Ramos (cell line): ENCODE measurements around the gene IL2RA.
"Not testable (repeated sequence)": the region's sequence is repeated elsewhere in the genome, so short reads cannot be mapped to it uniquely, and the experiment has no call there.

Experiments used
- in situ Hi-C: fragments of 300-500 bp; cut with MboI; formaldehyde crosslinking; loops from one replicate; pipeline ENCODE4 v1.14.3; 2022; ENCODE audit warnings: low sequenced_read_pairs; ENCODE audit not compliant: unreplicated experiment

The IL2RA gene

GRCh38 chr10:6044751-6045313, 17.3 kb downstream of the IL2RA start:
- in situ Hi-C loops = no loop called here

DNA sequence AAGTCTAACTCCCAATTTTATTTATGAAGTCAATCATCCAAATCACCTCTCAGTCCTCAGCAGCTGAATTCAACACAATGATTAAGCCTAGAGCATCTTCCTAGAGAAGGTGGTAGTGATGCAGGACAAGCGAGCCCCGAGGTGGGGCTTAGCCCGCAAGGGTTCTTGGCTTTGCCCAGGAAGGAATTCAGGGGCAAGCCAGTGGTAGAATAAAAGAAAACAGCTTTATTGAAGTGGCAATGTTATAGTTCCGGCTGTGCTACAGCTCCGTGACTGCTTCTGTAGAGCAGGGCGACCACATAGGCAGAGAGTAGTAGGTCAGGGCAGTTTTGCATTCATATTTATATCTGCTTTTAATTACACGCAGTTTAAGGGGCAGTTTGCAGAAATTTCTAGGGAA, 18.1 kb downstream of the IL2RA start:
- in situ Hi-C loops = no loop called here

GRCh38 chr10:6043377-6043776, 18.8 kb downstream of the IL2RA start:
- in situ Hi-C loops = not testable (repeated sequence)

DNA sequence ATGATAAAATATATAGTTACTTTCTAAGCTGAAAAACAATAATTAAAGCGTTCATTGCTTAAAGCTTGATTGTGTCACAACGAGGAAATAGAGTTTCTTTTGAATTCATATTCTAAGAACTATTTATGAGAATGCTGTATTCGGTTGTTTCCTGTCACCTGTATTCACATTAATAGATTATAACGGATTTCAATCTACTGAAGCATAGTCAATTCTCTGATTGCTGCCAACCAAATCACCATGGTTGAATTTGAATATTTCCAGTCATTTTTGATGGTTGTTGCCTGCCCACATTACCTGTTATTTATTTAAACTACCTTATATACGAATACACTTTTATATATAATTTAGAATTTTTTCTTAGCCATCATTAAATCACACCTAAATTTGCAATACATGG, 22.0 kb downstream of the IL2RA start:
- in situ Hi-C loops = no loop called here

- in situ Hi-C loops = no loop called here
These were observed 22.5 kb downstream of the IL2RA start for GRCh38 chr10:6039711-6040110.

- in situ Hi-C loops = no loop called here
These were observed 24.0 kb downstream of the IL2RA start for GRCh38 chr10:6038071-6038631.

DNA sequence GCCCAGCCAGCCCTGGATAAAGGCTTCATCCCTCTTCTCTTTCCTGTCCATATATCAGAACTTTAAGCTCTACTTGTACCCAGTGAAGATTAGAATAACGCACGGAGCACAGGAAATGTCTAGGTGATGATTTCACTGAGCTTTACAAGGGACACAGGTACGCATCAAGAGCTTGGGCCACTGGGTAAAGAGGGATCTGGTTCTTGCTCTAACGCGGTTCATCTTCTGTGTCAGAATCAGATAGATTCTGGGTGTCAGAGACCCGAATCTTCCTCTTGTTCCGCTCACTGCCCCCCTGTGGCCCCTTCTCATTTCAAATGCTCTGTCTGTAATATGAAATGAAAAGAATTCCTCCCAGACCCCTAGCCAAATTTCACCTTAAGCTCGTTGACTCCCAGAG, 24.7 kb downstream of the IL2RA start:
- in situ Hi-C loops = no loop called here

DNA sequence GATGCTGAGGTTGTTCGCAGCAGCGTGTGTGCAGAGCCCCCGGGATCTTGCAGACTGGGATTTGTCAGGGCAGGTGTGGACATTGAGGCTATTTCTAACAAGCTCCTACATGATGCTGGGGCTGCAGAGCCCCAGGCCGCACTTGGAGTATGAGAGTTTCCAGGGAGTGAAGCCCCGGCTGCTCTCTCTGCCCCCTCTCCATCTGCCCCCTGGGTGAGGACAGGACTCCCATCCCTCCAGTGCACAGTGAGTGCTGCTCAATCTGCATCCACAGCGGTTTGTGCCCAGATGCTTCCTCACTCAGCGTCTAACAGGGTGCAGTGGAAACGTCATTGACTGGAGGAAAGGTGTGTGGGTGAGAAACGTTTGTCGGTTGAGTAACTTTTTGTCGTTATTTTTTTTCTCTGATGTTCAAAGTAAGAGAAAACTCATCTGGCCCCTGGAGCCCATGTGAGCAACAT, 25.3 kb downstream of the IL2RA start:
- in situ Hi-C loops = no loop called here

DNA sequence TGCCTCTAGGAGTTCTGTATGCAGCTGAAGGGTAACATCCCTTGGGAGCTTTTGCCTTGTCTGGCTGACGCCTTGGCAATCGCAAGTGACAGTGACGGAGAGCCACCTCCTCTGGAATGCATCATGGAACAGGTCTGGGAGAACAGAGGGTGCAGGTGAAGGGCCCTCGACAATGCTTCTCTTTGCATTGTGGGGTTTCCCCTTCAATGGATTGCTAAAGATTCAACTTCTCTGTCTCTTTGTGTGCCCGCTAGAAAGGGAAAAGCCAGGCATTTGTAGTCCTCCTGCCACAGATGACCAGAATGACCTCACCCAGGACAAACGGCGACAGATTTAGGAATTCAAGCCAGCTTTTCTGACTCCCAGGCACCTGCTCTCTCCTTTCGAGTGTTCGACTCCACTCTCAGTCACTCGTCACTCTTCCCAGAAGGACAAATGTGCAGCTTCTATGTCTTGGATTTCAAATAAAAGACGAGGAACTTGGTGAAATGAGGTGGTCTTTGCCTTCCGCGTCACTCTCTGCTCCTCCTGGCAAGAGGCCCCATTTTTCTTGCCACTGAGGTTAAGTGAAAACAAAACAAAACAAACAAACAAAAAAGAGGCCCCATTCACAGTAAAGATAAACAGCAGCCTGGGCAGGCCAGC, 26.1 kb downstream of the IL2RA start:
- in situ Hi-C loops = no loop called here

DNA sequence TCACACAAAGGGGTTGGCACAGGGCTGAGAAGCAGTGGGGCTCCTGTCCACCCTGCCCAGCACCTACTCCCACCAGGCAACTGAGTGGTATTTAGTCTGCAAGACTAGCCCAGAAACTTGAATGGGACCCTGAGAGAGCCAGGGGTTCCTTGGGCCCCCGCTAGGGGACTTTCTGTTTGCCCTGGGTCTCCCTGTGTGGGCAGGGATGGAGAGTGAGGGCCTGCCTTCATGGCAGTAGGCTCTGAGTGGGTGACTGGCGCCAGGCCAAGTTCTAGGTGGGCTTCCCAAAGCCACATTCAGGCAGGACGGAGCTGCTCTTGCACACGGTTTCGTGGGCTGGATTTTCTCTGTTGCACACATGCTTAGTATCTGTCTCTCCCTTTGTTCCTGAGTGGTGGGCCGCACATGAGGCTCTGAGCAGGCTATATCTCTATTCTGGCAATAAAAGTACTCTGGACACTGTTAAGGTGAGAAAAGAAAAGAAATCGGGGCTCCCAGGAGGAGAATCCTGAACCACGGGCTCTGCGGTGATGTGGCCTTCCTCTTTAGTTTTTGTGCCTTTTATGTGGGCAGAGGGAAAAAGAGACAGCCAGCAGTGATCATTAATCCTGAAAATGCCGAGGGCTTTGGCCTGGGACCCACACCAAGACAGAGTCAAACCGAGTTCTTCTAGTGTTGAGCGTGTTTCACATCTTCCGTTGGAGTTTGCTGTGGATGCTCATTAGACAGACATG, 26.9 kb downstream of the IL2RA start:
- in situ Hi-C loops = no loop called here

DNA sequence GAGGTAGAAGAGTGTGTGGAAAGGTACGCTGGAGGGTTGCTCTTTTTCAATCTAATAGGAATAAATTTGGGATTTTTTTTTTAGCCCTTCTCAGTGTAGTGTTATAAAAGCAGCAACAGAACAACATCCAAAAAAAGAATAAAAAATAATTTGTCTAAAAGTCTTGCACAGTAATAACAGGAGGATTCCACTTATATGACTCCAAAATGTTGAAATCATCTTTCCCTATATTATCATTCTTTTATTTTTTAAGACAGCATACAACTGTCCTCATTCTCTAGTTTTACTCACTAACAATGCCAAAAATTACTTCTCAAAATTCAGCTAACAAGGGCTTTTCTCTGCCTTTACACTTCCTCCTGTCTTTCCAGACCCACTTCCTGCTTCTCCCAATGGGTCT, 27.8 kb downstream of the IL2RA start:
- in situ Hi-C loops = no loop called here

GRCh38 chr10:6033954-6034353, 28.2 kb downstream of the IL2RA start:
- in situ Hi-C loops = no loop called here

- in situ Hi-C loops = no loop called here
These were observed 31.2 kb downstream of the IL2RA start for GRCh38 chr10:6030940-6031339.

DNA sequence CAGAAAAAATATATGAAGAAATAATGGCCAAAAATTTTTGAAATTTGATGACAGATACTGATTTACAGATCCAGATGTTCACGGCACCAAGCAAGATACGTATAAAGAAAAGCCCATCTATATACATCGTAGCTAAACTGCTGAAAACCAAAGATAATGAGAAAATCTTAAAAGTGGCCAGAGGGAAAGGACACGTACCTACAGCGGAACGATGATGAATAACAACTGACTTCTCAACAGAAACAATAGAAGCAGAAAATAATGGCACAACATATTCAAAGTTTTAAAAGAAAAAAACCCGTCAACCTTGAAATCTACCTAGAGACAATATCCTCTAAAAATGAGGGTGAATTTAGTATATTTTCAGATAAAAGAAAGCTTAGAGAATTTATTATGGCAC, 31.9 kb downstream of the IL2RA start:
- in situ Hi-C loops = no loop called here

DNA sequence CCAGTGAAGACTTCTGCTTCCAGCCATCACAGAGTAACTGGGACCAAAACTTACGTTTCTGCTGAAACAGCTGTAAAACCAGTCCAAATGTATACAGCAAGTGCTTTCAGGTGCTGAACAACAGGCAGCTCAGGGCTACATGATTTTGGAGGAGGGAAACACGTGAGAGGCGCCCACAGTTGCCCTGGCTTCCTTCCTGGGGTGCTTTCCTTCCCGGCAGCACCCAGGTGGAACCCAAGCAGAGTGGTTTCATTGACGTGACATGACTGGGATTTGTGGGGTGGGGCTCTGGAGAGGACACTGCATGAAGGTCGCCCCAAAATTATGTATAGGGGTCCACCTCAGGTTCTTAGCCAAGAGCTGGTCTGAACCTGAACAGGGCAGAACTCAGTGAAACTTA, 34.2 kb downstream of the IL2RA start:
- in situ Hi-C loops = no loop called here

- in situ Hi-C loops = no loop called here
These were observed 36.4 kb downstream of the IL2RA start for GRCh38 chr10:6025683-6026255.

DNA sequence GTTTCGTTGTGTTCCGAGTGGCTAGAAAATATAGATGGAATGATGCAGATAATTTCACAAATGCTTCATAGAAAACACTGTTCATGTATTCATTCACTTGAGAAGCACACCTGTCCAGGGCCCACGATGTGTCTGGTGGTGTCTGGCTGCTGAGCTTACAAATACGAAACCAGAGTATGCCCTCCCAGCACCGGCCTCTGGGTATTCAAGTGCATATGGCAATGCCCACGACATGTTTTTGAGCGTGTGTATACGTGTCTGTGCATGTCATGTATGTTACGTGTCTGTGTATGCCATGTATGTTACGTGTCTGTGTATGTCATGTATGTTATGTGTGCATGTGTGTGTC, 37.9 kb downstream of the IL2RA start:
- in situ Hi-C loops = no loop called here

GRCh38 chr10:6023661-6024333, 38.4 kb downstream of the IL2RA start:
- in situ Hi-C loops = no loop called here

DNA sequence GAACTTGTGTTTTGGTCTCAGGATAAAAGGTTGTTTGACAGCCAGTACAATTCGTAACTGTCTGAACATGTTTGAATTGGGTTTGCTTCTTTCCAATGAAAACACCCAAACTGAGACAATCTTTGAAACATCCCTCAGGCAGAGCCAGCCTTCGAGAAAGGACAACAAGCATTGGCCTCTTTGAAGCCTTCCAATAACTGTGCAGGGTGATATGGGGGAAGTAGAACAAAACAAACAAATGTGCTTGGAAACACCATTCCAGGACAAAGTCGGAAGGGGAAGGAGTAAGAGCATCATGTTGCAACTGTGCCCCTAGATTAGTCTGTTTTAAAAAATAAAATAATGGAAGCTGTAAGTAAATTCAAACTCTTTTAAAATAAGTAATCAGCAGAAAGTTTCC, 39.5 kb downstream of the IL2RA start:
- in situ Hi-C loops = no loop called here

DNA sequence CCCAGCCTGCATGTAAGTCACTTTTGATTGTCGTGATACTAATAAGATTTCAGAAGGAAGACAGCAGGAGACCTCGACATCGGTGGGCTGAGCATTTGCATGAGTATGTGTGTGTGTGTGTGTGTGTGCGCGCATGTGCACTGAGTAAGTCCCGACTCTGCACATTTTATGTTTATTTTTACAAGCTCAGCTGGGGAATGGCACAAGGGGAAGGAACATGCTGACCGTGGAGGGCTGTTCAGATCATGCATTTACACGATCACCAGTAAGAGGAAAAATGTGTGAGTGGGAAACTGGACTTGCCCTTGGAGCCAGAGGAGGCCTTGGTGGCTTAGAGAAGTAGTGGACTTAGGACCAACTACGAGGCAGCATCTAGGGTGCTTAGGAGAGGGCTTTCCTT, 41.3 kb downstream of the IL2RA start:
- in situ Hi-C loops = no loop called here

DNA sequence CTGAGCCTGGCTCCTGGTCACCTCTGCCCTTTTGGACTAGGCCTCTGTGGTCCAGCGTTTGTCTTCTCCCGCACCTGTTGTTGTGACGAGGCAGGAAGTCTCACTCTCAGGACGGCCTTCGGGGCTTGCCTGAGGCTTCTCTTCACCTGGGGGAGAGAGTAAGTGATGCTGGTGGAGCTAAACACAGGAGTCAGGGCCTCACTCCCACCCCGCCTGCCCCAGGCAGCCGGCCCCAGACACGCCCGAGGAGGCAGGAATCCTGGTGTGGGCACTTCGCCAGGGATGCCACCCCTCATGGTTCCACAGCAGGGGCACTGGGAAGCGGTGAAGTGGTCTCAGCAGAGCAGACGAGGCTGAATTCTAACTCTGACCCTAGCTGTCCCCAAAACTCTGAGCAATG, 42.4 kb downstream of the IL2RA start:
- in situ Hi-C loops = no loop called here
